HG02623 (cell line): ENCODE results near the gene FMNL1.

ENCODE experiments used
- ATAC-seq: cut with Tn5 transposase; IDR thresholded peaks from one replicate; pipeline ENCODE4 v1.9.1; 2021; ENCODE audit warnings: moderate library complexity; ENCODE audit not compliant: unreplicated experiment

FMNL1 gene

DNA sequence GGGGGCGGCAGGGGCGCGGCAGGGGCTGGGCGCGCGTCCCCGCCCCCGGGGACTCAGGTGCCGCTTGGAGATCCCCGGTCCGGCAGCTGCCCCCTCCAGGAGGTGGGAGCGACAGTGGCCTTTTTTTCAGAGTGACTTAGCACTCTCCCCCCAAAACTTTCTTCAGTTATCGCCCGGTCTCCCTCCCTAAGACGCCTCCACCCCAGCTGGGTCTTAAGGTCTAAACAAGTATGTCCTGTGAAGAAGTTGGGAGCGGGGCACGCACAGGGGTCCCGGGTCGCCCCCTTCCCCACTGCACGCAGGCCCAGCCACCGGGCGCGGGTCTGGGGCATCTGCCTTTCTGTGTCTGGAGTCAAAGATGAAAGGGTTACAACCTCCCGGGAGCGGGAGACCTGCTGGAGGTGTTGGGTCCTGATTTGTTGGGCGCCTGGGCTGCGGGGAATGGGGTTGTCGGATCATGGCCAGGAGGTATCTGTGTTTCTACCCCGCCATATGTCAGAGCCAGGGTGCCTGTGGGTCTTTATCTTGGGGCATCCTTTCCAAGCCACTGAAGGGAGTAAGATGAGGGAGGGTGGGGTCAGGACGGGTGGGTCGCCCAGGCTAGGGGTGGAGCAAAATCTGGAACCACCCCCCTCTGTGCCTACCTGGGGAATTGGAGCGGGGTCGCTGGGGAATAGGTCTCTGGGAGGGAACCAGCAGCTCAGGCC, 757 bp downstream of the FMNL1 start:
- no peak for ATAC-seq

DNA sequence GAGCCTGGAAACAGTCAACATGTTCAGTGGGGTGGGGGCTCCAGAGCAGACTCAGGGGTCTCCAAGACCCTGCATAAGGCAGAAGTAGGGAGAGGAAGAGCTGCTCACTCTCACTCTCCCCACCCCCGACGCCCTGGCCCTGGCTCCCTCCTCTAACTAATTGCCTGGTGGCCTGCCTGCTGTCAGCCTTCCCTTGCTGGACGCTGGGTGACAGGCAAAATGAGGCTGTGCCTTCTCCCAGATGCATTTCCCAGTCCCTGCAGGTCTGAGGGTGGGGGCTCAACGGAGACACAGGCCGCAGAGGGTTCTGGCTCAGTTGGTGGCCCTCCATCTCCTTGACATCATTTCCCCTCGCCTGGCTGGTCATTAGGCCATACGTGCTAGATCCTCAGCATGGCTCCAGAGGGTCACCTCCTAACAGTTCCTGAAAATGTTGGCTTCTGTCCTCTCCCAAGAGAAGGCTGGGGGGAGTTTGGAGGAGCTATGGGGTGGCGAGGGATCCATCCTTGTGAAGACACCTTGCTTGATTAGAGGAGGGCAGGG, 1.4 kb downstream of the FMNL1 start:
- ATAC-seq: no peak

DNA sequence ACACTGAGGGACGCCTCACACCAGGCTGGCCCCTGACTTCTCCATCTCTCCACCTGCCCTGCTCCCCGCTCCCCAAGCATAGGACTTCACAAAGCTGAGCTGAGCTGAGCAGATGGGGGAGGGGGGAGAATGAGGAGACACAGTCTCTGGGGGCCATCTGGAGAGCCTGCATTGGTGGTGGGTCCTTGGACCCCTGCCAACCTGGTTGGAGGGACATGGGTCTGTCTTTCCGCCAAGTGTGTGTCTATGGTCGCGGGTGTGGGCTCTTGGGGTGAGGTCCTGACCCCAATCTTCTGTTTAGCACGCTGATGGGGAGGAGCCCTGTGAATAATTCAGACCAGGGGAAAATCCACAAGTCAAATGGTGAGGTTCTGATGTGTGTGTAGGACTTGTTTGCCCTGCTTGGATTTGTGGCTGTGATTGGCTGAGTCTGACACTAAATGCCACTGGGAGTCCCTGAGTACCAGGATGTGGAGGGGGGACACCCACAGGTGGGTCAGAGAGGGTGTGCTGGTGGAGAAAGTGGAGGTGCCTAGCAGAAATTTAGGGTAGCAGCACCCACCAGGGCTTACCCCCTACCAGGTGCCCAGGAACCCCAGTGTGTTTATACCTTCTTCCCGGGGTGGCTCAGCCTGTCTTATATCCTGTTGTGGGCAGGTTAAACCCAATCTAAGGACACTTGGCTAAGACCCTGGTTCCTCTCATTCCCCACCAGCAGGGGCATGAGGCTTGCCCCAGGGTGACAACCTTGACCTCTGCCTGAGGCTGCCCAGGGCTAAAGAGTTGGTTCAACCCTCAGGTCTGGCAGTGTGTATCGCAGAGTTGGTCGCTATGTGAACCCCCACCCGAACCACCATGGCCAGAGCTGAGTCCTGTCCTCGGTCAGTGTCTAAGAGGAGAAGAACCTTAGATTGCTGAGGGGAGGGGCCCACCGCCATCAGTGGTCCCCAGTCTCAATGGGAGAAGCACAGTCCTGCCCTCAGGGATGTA, 2.1 kb downstream of the FMNL1 start:
- no peak for ATAC-seq

DNA sequence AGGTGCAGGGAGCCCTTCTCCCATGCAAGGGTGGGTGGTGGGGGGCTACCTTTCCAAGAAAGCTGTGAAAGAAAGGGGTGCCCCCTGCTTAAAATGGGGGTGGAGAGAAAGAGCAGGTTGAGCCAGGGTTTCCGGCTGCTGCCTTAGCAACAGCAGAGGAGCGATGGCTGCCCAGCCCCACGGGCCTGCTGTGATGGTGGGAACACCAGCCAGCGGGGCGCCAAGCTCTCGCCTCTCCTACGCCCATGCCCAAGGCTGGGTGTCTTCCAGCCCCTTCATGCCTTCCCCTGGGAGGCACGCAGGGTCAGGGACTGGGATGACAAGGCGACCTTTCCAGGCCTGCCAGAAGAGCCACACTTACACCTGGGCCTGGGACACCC, 3.0 kb downstream of the FMNL1 start:
- ATAC-seq: no peak

DNA sequence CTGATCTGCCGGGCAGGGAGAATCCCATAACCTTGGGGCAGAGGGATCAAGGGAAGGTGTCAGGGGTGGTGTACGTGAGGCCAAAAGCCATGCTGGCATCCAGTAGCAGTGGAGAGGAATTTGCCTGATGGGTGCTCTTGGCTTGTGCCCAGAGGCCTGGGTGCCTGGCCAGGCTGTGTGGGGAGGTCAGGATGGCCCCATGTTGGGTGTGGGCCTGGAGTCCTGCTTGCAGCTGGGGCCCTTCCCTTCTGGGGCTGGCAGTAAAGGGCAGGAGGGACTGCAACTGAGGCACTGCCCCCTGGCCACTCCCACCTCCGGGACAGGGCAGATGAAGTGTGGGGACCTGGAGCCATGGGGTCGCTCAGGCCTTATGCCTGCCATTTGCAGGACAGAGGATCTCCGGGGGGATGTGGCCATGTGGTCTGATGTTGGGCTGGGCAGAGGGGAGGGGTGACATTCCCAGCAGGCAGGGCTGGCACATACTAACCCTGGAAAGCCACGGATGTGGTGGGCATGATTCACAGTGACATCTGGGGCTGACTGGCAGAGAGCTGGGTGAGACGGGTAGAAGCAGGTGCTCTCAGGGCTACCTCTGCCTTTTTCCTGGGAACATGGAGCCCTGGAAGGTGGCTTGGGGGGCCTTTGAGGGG, 3.5 kb downstream of the FMNL1 start:
- no peak for ATAC-seq

DNA sequence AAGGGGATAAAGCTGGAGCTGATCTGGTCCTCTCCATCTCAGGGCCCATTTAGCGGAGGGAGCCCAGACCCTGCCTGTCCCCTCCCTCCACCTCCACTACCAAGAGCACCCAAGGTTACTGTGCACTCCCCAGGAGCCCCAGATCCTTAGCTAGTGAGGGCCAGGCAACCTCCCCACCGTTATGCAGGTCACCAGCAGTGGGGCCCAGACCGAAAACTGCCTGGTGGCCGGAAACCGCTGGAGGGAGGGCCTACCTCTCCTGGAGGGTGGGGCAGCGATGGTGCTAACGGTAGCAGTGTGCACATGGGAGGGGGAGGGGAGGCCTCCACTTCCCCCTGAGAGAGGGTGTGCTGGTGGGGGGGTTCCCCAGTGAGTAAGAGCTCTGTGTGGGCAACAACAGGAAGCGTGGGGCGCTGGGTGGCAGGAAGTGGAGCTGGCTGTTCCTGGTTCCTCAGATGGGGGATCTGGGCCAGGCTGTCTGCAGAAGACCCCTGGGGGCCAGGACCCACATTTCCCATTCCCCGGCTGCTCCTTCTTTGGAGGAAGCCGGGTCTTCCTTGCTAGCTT, 4.4 kb downstream of the FMNL1 start:
- peak; percentile 38 for ATAC-seq

DNA sequence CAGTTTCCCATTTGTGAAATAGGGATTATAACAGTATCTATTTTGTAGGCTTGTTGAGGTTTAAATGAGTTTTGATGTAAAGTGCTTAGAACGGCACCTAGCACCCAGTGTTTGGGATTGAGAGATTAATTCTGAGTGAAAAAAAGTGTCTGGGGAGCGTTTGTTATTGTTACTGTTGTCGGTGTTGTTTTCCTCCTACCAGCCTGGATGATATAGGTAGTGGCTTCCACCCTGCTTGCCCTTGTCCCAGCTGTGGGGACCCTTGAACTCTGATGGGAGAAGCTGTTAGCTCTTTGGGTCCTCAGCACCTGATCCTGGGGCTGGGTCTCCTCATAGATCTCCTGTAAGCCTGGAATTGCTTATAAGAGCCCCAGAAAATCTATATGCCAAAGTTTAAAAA, 4.9 kb downstream of the FMNL1 start:
- ATAC-seq: no peak

DNA sequence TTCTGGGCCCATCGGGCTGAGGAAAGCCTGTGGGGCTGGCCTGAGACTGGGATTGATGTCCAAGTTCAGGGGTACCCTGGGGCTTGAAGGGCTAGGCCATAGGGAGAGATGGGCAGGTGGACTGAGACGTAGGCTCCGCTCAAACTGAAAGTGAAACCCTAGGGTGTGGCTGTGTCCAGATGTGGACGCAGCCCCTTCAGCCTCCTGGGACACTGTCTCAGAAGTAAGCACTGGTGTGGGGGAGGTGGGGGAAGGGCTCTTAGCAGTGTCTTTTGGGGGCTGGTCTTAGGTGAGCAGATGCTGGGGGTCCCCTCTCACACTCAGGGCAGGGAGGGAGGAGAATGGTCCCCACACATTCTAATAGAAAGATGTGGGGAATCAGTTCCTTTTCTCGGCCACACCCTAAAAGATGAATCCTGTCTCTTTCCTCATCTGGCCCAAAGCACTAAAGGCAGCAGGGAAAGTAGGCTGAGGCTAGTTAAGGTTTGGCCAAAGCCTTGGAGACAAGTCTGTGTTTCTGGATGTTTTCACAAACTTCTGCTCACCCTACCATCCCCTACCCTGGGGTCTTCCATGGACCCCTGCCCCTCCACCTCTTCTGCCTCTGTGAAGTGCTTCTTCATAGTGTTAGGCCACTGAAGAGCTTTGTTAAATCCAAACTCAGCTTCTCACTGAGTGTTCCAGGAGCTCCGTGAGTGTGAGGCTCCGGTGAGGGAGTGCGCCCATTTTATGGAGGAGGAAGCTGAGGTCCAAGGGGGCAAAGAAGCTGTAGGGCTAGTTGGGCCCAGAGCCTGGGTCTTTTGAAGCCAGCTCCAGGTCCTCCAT, 5.6 kb downstream of the FMNL1 start:
- no peak for ATAC-seq

DNA sequence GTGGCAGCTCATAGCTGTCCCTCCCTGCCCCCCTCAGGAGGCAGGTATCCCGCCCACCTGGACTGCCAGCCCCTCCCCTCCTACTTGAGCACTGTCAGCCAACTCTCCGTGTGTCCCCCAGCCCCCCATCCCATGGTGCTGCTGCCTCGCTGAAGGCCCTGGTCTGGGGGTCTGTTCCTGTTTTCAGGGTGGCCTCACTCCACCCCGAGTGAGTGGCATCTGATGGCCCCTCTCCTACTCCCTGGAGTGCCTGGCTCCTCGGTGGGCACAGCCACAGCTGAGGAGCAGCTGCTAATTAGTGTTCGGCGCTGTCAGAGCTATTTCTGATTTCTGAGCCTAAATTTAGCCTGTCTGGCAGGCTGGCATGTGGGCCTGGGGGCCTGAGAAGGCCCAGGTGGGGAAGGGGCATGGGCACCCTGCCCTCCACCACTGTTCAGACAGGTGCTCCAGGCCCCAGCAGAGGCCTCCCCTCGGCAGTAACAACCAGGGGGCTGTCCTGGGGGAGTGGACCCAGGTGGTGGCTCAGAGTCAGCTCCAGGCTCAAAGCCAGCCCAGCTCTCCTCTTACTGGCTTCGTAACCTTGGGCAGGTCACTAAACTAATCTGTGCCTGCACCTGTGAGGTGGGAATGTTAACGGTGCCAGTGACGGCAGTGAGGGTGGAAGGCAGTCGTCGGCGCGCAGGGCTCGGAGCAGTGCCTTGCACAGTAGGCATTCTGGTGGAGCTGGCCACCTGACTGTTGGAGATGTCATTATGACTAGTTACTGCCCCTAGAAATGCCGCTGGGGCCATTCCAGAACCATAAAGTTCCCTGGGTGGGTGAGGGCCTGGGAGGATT, 6.5 kb downstream of the FMNL1 start:
- ATAC-seq: no peak

DNA sequence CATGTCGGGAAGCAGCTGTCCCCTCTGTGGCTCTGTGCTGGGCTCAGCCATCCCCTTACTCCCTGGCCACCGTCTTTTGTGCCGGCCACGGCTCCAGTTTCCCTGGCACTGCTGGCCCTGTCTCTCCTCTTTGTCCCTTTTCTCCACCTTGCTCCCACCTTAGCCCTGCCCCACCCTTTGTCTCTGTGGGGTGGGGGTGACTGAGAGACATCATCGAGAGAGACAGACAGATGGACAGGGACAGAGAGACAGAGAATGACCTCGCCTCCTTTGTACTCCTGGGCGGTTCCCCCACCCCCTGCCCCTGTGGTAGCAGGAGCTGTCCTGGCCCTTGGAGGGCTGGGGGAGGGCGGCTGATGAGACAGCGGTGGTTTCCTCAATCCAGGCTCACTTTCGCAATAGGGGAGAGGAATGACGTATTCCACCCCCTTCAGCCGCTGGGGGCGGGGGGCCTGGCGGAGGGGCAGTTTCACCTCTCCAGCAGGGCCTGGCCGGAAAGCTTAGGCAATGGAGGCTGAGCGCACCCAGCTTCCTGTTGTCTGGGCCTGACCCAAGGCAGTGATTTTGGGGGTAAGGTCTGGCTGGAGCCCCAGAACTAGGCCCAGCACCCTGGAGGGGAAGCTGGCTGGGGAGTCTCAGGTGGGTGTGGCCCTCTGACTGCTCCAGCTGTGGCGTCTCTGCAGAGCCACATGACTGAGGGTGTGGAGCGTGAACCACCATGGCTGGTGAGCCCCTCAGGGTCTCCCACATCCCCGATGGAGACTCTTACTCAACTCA, 7.3 kb downstream of the FMNL1 start:
- peak; percentile 26 for ATAC-seq

DNA sequence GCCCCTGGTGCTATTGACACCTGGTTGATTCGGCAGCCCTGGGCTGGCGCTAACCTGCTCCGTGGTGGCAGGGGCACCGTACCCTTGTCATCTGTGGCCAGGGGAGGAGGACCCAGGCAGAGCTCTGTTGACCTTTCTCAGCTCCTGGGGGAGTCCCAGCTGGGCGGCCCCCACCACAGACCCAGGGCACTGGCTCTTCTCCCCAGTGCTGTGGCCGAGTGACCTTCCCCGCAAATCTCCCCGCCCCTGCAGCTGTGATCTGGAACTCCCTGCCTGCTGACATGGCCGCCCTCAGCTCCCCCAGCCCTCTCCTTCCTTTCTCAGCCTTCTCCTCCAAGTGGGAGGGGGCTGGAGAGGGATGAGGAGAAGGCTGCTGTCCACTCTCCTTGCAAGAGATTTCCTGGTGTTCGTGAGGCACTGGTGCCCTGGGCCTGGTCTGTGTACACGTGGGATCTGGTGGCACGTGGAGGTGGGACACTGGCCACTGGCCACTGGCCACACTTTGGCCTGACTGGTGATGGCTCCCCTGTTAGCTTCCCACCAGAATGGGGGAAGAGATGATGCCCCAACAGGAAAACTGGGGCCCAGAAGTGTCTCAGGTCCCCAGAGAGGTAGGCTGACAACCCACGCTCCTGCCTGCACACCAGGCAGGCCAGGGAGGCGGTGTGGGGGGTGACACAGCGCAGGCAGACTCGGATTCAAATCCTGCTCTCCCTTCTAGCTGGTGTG, 8.2 kb downstream of the FMNL1 start:
- no peak for ATAC-seq

DNA sequence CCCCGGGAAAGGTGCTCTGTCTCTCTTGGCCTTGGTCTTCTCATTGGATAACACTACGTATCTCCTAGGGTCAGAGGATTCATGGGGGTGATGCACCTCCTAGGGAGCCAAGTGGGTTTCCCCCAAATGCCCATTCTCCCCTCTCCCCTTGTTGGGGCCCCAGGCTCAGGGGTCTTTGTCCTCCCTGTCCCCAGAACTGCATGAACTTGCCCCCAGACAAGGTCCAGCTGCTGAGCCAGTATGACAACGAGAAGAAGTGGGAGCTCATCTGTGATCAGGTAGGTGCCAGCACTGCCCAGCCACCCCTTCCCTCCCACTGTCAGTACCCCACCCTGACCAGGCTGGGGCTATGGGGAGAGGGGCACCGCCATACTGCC, 8.7 kb downstream of the FMNL1 start:
- ATAC-seq: no peak

DNA sequence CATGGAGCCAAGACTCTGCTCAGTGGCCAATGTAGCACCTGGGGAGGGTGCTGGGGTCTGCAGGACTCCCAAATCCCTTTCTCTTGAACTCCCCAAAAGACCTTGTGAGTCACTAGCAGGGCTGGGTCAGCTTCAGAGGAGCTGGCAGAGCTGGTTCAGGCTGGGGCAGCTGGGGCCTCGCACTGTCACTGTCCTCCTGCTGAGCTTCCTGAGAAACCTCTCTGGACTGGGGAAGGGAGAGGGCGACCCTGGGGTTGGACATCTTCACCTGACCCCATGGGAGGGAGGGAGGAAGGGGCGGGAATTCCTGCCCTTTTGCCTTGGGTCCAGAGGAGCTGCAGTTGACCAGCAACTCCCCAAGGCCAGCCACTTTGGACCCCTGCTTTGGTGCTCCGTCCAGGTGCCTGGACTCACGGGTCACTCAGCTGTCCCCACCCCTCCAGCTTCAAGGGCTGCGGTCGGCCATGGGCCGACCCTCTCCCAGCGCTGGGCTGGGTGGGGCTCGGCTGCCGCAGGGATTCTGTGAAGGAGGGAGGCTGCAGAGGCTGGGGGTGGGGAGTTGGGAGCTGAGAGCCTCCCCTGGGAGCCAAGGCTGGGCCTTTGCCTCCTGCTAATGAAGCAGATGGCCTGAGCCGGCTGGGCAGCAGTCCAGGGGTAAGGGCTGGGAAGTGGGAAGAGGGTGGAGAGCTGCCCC, 9.2 kb downstream of the FMNL1 start:
- no peak for ATAC-seq

DNA sequence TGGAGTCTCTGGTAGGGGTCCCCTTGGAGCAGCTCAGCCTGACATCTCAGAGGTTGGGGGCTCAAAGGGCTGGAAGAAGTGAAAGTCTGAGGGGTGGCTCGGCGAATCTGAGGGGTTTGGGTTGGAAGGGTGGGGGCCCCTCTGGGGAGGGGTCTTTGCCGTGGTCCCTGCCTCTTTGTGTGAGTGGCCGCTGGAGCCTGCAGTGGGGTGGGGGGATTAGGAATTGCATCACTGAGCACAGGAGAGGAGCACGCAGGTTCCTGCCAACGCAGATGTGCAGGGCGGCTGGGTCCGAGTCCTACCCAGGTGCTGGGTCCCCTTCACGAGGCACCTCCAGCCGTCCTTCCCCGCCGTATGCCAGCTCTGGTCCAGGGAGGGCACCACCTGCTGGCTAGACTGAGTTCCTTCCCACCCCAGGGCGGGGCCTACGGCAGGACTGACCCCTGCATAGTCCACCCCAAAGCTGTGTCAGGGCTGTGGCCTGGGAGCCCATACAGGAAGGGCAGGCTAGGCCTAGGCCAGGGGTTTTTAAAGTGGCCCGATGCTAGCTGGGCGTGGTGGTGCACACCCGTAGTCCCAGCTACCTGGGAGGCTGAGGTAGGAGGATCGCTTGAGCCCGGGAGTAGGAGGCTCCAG, 9.9 kb downstream of the FMNL1 start:
- no peak for ATAC-seq

DNA sequence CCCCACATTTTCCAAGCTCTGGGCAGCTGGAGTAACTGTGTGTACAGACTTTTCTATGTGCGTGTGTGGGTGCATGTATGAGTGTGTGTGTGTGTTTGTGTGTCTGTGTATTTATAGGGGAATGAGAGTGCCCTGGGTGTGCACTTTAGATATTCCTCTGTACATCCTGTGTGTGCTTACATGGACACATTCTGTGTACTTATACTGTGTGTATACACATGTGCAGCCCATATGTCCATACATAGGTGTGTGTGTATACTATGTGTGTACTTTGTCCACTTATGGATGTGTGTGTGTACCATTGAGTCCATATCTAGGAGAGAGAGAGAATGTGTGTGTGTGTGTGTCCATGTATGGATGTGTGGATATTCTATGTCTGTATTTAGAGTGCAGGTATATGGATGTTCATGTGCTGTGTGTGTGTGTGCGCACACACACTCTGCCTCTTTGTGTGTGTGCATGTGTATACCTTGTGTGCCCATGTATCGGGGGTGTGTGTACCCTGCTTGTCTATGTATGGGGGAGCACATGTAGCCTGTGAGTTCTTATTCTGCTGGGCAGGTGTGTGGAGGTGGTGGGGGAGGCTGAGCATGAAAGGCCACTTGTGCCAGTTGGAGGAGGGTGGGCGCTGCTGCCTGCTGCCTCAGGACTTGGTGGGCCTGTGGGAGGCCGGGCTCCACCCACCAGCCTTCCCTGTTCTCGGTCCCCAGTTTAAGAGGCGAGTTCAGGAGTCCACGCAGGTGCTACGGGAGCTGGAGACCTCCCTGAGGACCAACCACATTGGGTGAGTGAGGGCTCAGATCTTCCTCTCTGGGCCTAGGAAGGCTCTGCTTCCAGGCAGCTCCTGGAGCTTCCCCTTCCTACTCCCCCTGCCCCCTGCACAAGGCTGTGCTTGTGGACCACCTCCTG, 11.1 kb downstream of the FMNL1 start:
- ATAC-seq: no peak

DNA sequence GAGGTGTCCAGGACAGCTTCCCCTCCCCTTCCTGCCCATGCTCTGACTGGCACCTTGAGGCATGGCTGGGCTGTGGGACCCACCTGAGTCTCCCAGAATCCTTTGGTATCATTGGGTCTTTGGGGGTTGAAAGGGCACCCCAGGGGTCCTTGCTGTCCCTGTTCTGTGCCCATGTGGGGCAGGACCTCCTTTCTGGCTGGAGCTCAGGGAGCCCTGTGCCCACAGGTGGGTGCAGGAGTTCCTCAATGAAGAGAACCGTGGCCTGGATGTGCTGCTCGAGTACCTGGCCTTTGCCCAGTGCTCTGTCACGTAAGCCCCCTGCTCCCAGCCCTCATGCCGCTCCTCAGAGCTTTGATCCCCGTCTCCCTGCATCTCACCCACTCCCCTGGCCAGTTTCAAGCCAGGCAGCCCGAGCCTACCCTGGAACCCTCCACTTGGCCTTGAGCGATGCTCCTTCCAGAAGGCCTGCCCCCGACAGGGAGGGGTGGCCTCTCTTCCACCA, 11.8 kb downstream of the FMNL1 start:
- ATAC-seq: no peak
